Ureter (tissue), 1 donor: ENCODE measurements around the gene FRMD8. TPM values are rescaled to one million over a fixed set of nuclear protein-coding genes. Genes with fewer than 3 reads are reported as not detected.

Experiments used
- DNase-seq: peaks from one replicate; pipeline ENCODE4 v3.0.0-alpha.2; 2020; ENCODE audit warnings: low spot score
- total RNA-seq: library from RNA; stranded (reverse); gene quantifications from one replicate; pipeline ENCODE4 v1.2.4, GENCODE V29; 2023
- donor health status: DM: yes; HTN: yes; CAD: no.

FRMD8 gene
- total RNA-seq, 1 donor from 2014 or later = 31.2 TPM

DNA sequence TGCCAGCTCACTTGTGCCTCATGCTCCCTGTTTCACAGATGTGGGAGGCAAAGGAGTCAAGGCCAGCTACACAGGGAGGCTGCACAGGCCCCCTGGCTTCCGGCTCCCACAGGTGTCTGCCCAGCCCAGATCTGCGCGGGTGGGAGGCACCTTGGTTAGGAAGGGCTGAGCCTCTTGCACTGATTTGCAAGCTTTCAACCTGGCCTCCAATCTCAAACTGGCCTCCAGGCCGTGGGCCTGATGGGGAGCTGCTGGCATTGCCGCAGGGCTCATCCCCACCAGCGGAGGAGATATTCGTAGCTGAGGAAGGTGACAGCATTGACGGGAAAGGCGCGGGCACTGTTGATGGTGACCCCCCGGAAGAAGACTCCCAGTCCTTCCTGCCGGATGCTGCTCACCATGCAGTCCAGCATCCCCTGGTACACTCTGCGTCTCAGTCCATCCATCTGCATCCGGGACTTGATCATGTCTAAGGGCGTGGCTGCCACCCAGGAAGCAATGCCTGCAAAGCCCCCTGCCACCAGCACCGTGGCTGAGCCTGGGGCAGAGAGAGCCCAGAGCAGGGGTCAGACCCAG is 10.2 kb upstream of the FRMD8 start:
- DNase-seq = no peak

DNA sequence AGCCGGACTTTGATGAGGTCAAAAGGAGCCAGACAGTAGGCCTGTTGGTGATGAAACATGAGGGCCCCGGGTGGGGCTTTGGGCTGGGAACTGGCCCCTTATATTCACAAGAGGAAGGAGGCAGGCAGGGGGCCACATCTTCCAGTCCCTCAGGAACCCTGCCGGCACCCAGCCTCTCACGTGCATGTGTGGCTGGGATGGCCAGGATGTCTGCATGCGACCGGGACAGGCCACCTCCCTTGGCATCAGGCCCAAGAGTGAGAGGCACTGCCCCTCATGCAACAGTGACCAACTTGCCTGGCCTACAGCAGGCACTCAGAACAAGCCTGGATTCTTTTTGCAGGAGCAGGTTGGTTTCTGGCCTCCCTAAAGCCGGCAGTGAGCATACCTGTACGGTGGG is 9.4 kb upstream of the FRMD8 start:
- DNase-seq = no peak

DNA sequence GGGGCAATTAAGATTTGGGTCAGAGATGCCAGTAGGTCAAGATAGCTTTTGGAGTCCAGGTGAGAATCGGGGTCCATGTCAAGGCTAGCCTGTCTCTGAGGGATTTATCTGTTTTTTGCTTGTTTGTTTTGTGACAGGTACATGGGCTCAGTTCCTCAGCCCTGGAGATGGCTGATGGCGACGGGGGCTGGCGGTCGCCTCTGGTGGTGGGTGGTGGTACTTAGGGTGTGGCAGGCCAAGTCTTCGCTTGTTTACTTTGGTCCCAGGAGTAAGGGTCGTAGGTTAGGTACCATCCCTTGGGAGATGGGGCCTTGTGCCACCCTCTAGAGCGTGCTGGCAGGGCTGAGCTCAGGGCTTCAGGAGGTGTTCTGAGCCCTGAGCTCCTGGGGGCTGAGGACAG is 8.7 kb upstream of the FRMD8 start:
- no peak for DNase-seq

DNA sequence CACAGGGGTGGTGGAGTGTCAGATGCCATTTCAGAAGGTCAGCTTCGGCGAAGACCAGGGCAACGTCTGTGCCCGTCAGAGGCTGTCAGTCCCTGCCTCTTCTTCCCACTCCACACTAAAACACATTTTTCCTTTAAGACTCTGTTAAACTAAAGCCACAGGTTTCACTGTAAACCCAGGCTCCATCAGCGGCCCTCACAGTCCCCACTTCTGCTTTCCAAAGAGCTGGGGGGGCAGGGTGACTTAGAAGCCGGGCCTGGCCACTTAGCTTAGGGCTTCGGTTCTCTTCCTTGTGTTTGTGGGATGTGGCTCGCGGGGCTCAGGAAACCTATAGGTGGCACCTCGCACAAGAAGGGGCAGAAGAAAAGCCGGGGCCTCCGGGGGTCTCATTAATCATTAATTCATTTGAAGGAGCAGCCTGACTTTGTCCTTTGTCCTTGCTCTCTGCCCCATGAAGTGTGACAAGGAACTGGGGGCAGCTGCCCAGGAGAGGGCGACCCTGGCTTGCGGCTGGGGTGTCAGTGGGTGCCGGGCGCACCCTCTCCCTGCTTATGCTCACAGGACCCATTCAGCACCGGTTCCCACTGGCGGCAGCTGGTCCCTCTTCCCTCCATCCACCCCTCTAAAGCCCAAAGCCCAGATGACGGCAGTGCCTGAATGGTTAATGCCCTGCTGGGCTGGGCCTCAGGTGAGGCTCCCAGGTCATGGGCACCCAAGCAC is 8.1 kb upstream of the FRMD8 start:
- no peak for DNase-seq

DNA sequence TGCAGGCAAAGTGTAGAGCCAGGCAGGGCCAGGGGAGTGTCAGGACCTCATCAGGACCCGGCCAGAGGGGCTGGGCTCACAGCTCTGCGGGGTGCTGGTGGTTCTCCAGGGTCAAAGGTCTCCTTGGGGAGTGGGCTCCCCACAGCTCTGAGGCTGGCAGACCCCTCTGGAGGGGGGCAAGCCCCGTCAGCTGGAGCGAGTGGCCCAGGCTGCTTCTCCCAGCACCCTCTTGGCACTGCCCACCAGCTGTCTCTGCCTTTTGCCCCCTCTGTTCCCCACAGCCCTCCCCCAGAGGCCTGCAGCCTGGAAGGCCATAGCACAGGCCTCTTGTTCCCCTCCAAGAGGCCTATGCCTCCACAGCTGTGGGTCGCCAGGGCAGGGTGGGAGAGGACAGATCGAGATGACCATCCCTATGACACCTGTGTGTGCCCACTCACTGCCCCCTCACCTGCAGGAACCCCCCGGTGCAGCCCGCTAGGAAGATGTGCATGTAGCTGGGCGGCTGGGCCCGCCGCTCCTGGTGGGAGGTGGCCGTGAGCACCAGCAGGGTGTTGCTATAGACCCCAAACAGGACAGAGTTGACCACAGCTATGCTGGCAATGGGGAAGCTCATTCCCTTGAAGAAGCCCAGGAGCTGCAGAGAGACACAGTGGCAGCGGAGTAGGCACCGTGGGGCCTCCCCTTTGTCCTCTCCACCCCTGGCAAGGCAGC is 7.4 kb upstream of the FRMD8 start:
- DNase-seq = no peak

DNA sequence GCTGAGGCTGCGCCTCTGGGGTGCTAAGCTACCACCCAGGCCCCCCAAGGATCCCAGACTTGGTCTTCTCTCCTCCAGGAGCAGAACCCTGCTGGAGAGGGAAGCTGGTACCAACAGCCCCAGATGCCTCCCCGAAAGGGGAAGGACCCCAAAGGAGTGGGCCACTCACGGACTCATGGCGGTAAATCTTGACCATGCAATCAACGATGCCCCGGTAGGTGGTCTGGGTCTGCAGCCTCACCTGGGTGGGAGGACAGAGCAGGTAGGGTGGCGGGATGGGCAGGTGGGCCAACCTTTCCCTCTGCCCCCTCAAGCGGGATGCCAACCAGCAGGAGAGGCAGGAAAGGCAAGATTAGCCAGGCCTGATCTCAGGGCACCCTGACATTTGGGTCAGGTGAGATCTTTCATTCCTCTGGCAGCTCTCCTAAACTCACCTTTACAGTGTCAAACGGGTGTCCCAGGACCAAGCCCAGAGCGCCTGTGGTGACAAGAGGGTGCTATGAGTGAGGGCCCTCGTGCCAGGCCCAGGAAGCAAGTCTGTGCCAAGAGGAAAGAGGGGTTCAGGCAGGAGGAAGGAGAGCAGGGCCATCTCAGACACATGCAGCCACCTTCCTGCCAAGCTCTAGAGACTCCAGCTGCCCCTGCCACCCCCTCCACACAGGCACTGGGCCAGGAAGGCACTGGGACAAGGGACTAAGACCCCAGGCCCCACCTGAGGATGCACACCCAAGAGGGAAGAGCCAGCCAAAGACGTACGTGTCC is 6.6 kb upstream of the FRMD8 start:
- no peak for DNase-seq

DNA sequence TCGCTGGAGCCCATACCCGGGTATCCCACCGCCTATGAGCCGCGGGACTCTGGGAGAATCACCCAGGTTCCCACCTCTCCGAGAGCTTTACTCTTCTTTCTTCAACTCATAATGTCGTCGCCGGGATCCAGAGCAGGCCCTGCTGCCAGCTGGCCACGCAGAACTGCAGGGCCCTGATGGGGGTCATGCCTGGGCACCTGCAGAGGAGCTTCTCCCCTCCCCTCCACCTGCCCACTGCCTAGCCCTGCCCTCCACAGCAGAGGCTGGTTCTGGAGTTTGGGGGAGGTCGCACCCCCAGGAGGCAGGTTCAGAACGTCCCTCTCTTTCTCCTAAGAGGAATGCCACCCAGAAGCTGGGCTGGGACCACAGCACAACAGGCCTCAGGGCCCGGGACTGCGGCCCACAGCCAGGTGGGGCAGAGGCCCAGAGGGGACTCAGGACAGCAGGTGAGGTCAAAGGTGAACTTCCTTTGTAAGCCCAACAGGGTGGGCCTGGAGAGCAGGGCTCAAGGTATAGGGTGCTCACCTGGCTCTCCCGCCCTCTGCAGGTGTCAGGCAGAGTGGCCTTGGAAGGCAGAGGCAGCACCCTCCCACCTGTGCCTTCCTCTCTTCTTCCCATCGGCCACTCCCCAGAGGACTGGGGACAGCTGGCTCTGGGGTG is 5.8 kb upstream of the FRMD8 start:
- no peak for DNase-seq

DNA sequence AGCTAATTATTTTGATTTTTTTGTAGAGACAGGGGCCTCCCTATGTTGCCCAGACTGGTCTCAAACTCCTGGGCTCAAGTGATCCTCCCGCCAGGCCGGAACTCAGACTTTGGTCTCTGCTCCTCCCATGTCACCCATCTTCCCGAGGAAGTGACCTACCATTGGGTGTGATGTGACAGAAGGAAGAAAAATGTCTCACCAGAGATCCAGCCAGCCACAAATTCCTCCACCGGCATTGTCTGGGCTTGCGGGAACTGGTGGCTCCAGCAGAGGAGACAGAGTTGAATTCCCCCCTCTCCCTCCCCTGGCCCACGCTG is 4.8 kb upstream of the FRMD8 start:
- peak; percentile 91 for DNase-seq

DNA sequence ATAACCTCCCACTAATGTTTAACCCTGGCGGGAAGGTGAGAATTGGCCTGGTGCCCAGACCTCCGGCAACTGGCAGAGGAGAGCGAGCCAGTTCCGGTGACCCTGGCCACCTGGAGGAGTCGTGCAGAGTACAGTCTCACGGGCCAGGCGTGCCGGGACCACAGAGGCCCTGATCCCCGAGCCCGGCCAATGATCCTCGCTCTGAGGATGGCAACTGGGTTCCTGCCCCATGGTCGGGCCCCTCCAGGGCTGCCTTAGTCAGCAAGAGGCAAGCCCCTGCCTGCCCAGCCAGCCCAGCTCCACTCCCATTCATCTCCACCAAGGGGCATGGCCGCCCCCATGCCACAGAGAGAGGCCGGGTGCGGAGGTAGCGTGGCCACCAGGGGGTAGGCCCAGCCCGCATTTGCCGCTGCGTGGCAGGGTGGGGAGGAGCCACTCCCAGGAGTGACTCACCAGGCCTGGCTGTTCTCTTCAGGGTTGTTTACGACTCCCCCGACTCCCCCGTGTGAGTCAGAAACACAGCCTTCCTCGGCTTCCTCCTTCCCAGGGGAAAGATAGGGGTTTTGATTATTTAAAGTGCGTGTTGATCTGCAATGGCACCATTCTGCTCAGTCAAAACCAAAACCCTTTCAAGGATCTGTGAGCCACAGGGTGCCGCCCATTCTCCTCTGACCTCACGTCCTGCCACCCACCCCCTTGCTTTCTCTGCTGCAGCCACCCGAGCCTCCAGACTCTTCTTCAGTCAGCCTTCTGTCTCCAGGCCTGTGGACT is 4.2 kb upstream of the FRMD8 start, which contains the start of gene SLC25A45:
Gene SLC25A45 (minus strand): TSS at position 614 of the 771 bp plus-strand sequence. CDS start 695 bp downstream, outside the sequence.
- peak; percentile 95 for DNase-seq

DNA sequence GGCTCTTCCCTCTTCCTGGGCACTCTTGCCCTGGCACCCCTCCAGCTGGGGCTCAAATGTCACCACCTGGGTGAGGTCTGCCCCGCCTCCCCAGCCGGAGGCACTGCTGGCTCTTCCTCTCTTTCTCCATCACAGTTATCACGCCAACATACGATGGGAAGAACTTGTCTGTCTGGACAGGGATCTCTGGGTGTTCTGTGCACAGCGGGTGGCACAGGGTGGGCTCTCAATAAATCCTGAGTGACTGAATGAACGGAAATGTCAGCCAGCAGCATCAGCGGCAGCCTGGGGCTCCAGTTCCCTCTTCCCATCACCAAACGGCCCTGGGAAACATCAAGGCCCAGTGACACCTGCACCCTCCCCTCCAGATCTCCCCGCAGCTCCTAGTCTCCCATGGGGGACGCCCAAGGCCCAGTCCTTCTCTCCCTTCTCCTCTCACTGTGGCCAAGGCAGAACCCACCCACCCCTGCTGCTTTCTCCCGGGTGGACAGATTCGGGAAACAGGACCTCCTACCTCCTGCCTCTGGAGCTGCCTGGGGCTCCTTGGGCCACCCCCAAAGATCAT is 3.6 kb upstream of the FRMD8 start:
- DNase-seq = no peak

DNA sequence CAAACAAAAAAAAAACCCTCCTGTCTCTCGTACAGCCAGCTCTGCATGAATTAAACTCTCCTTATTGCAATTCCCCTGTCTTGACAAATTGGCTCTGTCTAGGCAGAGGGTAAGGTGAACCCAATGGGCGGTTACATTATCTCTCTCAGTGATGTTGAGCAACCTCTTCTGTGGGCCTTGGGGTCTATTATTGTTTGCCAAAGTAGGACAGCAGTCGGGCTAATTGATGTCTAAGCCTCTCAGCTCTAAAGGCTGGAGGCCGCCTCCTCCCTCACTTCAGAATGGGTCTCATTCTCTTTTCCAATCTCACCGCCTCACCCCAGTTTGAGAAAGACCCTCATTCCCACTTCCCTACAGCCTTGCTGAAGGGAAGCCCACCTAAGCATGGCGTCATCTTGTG is 2.7 kb upstream of the FRMD8 start:
- no peak for DNase-seq

DNA sequence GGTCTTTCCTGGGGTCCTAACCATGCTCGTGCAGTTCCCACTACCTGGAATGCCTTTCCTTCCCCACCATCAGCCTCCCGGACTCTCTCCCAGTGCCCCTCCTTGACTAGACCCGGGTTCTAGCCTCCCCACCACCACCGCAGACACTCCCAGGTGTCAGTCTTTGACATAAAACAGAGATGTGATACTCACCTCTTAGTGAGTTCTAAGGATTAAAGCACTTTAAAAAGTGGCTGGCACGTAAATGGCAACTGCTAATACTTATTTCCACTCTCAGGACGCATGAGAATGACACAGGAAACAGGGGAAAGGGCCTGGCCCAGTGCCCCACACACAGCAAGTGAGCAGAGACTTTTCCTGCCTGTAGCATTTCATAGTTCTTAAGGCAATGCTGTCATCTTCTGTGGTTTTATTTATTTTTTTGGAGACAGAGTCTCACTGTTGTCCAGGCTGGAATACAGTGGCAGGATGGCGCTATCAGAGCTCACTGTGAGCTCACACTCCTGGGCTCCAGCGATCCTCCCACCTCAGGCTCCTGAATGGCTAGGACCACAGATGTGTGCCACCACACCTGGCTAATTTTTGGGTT is 2.0 kb upstream of the FRMD8 start:
- no peak for DNase-seq

DNA sequence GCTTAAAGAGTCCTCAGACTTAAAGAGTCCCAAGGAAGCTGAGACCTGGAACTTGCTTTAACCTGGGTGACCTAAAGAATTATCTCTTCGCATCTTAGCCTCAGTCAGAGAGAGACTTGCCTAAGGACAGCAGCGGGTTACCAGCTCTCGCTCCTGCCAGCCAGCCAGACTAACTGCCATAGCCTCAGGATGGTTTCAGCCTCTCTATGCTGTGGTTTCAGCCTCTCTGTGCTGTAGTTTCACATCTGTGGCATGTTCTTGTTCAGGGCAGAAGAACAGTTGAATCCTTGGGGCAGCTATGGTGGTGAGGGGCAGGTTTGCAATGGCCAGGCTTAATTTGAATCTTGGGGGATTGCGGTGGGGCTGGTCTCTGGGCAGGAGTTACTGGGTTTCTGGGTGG is 2.3 kb downstream of the FRMD8 start:
- no peak for DNase-seq

DNA sequence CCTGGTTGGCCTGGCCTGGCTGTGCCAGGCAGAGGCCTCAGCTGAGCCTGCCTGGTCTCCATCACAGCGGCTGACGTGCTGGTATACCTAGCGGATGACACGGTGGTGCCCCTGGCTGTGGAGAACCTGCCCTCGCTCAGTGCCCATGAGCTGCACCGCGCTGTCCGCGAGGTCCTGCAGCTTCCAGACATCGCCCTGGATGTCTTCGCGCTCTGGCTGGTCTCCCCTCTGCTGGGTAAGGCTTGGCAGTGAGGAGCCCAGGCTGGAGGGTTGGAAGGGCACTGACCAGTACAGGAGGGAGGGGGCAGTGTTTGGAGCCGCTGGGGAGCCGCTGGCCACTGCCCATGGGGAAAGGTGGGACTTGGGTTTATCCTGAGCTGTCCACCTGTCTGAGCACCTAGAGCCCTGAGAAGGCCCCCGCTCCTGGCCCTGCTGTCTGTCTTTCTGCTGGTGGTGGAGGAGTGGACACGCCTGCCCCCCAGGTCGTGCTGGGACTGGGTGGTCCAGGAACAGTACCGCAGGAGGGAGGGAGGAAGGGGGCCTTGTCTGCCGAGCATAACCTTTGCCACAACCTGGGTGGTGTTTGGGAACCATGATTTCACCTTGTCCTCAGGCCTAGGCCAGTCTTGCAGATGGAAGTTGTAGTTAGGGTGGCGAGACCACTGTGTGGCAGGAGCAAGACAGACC is 3.0 kb downstream of the FRMD8 start:
- no peak for DNase-seq

DNA sequence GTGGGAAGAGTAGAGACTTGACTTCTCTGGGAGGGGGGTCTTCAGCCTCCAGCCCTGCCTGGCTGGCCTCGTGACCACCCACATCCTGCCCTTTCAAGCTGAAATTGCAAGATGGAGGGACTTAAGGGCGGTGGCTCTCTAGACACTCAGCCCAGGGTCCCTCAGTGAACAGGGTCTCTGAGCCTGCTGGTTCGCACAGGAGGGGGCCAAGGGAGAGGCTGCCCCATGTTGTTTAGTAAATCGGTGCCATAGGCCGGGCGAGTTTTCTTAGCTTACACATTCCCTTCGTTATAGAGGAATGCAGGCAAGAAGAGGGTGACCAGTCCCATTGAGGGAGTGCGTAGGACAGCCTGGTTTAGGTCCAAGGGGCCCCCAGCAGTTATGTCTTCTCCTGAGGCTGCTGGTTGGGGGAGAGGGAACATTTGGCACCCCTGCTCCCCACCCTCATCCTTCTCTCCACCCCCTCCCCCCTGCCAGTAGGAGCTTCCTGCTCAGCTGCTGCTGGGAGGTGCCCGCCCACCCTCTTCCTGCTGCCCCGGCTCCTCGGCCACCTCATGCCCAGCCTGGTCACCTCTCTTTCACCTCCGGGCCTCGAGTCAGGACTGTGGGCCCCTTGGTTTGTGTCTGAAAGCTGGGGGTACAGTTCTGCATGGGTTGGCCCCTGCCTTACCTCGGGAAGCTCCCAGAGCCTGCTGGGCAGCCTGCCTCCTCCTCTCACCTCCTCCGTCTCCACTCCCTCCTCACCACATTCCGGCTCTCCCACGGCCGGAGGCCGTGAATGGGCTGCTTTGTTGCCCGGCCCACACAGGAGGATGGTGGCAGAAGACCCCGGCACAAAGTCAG is 3.9 kb downstream of the FRMD8 start:
- no peak for DNase-seq

DNA sequence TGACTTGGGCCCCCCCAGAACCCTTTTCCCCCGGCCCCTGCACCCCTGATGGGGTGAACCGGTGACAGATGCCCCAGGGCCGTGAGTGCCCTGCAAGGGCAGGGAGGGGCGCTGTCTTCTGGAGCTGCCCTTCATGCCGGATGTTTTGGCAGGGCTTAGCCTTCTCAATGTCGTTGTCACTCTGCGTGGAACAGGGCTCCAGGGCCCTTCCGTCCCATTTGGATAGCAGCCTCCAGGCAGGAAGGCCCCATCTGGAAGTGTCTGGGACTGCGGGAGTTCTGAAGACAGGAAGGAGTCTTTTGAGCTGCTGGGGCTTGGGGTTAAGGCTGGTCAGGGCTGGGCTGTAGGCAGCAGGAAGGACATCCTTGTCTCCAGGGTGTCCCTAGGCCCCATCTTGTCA is 4.6 kb downstream of the FRMD8 start:
- no peak for DNase-seq

DNA sequence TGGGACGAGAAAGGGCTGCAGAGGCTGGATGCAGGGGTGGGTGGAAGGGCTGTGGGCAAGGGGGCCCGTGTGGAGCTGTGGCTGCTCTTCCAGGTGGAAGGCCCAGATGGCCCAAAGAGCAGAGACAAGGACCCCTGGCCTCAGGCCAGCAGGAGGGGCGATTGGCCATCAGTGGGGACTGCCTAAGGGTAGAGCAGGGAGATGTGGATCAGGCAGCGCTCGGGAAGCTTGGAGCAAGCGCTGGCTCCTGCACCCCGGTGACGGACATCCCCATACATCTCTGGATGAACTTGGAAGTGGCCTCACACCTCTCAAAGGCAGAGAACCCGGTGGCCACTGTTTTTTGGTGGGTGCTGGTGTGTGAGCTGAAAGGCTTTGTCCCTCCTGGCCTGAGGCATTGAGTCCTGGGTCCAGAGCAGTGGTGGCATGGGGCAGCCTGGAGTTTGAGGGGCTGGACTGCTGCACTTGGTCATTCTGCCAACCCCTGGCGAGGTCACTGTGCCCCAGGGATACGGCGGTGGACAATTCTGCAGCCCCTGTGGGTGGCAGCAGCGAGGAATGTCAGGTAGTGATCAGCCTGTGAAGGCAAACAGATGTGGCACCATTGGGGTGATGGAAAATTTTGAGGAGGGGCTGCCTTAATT is 5.9 kb downstream of the FRMD8 start:
- DNase-seq = no peak

DNA sequence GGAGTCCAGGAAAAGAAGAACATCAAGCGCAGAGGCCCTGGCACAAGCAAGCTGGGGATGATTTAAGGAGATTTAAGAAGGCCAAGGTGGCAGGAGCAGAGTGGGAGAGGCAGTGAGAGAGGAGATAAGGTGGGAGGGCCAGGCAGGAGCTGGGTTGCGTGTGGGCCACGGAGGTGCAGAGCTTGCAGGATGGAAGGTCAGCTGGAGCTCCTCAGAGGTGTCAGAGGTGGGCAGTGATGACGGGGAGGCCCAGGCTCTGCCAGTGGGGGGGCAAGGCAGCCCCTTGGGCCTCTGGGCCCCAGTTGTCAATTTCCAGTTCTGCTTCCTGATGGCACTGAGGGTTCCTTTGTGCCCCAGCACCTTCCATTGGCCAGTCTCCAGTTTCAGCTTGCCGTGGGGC is 6.5 kb downstream of the FRMD8 start:
- DNase-seq = no peak
